GM21360 (cell line): ENCODE measurements around the gene COX5B.
"Not testable (repeated sequence)": the region's sequence is repeated elsewhere in the genome, so short reads cannot be mapped to it uniquely, and the experiment has no call there.

ENCODE experiments used
- ATAC-seq: cut with Tn5 transposase; IDR thresholded peaks from one replicate; pipeline ENCODE4 v1.9.1; 2021; ENCODE audit warnings: mild to moderate bottlenecking, moderate library complexity; ENCODE audit not compliant: unreplicated experiment

The COX5B gene

GRCh38 chr2:97672606-97673140 is 26.8 kb downstream of the COX5B start:
- not testable (repeated sequence) for ATAC-seq

DNA sequence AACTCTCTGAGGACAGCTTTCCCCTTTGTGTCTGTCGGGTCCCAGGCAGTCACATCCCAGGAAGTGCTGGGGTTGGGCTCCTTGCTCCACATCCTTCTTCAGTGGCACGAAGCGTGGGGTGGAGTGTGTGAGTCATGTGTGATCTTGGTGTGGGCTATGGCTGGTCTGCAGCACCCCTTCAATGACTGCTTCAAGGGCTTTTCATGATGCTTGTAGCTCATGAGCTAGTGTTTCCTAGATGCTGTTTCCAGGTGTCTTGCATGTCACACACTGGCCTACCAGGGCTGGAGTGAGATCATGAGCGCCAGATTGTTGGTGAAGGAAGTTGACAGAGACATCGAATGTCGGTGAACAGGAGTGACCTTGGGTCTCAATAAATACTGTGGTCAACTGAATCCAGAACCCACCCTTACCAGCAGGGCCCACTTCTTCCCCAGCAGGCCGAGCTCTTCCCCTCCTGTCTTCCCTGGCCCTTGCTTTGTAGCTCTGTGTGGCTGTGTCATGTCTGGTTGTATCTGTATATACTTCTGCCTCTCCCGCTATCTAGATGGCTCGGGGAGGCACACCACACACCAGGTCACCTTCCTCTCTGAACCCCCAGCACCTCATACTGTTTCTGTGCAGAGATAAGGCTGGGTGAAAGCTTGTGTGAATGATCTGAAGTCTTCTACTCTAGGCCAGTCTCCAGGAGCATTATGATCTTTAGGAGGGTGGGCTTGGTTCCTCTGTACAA is 27.5 kb downstream of the COX5B start:
- ATAC-seq, result no peak

DNA sequence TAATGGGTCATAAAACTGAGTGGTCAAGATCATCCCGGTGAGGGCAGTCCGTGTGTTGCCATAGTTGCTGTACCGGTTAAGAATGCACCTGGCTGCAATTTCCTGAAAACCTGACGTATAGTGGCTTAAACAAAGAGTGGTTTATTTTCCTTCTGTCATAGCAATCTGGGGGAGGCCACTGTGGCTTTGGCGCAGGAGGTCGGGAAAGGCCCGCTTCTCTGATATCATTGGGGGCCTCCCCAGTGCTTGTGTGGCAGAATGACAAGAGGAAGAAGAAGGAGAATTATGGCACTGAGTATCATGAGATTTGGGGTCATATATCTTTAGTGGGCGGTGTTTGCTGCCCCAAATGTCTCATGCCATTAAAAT is 28.0 kb downstream of the COX5B start:
- ATAC-seq, result no peak

GRCh38 chr2:97675430-97676113 is 29.7 kb downstream of the COX5B start:
- no peak for ATAC-seq

DNA sequence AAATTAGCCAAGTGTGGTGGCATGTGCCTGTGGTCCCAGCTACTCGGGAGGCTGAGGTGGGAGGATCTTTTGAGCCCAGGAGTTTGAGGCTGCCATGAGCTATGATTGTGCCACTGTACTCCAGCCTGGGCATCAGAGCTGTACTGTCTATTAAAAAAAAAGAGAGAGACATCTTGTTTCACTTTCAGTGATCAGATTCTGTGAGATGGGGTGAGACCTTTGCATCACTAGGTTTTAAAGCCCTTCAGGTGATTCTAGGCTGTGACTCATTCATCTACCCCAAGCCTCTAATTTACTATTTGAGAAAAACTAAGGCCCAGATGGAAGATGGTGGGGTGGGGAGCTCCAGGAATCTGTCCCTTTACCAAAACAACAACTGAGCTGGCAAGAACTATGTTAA is 30.8 kb downstream of the COX5B start:
- no peak for ATAC-seq

- no peak for ATAC-seq
Measured at GRCh38 chr2:97677480-97677879, 31.6 kb downstream of the COX5B start.

DNA sequence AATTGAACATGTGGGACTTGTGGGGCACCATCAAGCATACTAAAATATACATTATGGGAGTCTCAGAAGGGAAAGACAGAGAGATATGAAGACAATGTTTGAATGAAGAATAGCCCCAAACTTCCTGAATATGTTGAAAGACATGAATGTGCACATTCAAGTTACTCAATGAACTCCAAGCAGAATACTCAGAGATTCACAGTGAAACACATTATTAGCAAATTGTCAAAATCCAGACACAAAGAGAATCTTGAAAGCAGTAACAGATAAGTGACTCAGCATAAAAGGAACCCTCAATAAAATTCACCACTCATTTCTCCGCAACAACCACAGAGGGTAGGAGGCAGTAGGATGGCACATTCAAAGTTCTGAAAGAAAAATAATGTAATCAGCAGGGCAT is 32.4 kb downstream of the COX5B start:
- no peak for ATAC-seq

GRCh38 chr2:97687235-97687634 is 41.4 kb downstream of the COX5B start:
- not testable (repeated sequence) for ATAC-seq

DNA sequence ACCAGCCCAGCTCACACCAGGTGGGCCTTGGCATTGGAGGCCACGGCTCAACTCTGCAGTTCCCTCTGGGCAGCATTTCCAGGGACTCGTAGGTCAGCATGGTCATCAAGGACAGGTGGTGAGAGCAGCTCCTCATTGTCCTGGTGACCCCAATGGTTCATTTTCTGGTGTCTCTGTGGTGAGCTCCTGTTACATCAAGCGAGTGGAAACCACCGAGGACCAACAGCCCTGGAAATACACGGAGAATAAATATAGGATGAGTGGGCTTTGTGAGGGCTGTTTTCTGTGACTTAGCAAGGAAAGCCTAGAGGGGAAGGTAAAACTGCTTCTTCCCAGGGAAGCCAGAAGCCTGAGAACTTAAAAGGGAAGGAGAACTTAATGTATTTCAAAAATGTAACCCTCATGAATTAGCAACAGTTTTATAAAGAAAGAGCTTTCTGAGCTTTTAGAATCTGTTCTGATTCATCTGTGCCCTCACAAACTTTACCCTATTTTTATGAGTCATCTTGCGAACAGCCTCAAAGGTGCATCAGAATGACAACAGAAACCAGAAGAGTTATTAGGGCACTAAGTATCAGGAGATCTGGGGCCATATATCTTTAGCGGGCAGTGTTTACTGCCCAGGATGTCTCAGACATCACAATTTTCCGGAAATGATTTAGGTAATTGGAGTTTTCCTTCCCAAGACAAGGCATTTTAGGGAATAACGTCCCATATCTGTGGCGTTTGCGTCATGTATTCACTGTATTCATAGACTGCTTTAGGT is 42.4 kb downstream of the COX5B start:
- no peak for ATAC-seq

DNA sequence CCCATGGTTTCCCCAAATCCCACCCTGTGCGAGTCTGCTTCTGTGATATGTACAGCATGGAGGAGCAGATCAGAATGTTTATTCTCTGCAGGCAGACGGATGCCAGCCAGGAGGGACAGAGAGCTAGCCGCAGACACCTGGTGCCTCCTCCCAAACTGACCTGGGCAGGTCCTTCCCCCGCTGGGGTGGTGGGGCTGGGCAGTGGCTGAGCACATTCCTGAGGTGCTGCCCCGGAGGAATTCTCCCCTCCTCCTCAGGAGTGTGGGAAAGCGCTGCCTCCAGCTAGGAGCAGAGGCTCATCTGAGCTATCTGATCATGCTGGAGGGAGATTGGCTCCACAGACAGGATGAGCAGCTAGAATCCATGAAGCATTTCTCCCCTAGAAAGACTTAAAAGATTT is 45.3 kb downstream of the COX5B start:
- ATAC-seq, result no peak

DNA sequence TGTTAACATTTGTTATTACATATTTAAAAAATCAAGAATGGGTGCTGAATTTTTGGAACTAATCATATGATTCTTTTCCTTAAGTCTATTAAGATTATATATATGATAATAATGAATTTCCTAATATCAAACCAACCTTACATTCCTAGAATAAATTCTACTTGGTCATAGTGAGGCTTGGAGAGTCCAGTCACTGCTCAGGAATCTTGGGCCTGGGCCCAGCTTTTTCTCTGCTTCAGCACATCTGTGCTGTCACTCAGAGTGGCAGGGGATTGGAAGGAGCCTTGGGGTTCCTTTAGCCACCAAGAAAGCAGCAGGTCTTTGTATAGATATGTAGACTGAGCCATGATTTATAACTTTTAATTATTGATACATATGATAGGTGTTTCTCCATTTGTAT is 47.6 kb downstream of the COX5B start:
- ATAC-seq, result no peak

DNA sequence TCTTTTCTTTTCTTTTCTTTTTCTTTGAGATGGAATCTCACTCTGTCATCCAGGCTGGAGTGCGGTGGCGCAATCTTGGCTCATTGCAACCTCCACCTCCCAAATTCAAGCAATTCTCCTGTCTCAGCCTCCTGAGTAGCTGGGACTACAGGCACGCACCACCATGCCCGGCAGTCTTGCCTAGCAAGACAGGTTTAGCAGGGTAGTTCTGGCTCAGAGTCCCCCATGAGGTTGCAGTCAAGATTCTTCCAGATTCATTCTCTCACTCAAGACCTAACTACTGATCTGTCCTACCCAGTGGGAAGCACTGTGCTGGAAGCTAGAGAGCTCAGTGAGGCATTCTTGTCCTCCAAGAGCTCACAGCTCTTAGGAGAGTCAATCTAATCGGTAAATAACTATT is 49.9 kb downstream of the COX5B start:
- ATAC-seq, result no peak

DNA sequence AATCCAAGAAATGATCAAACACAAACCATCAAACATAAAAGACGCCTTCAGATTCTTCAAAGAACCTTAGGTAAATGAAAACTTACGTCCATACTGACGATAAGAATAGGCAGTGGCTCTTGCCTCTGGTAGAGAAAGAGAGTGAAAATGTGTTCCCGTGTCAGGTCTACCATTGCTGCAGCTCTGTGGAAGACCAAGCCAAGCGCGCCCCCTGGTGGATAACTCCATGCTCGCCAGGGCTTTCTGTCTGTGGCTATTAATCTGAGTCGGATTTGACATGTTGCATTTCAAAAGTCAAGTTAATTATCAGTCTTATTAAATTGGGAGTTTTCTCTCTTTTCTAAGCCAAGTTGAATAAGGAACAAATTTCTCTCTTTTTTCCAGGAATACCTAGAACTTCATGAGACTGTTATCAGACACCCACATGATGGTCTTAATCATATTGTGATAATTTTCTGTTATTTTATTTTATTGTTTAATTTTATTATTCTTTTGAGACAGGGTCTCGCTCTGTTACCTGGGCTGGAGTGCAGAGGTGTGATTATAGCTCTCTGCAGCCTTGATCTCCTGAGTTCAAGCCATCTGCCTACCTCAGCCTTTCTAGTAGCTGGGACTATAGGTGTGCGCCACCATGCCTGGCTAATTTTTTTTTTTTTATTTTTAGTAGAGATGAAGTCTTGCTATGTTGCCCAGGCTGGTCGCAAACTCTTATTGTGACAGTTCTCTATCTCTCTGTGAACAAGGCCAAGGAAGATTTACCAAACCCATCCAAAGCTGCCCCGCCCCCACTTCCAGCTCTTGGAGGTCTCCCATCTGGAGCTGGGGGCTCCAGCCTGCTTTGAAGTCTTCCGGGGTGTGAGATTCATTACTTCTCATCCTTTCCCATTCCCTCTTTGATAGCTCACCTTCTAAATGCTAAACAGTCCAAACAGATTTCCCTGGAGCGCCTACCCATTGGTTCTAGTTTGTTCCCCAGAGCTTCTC is 51.7 kb downstream of the COX5B start:
- ATAC-seq, result peak; percentile 66
